ENCODE measurements around the gene KCNB1. TPM values are rescaled to one million over a fixed set of nuclear protein-coding genes. Genes with fewer than 3 reads are reported as not detected.

The KCNB1 gene
- total RNA-seq, 1 donor from 2014 or later = not detected

DNA sequence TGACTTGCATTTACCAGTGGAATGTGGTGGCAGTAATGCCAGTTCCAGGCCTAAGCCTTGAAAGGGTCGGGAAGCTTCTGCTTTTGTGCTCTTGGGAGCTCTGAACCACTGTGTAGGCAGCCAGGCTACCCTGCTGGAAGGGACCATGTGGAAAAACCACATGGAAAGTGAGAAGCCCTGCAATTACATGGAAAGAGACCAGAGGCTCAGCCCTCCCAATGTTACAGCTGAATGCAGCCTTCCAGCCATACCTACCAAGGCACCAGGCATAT, 14.9 kb upstream of the KCNB1 start:
- Histone ChIP-seq H3K4me3 (ENCODE audit: low read depth, low read length) (no peak overlapping the region), H3K27me3 (ENCODE audit: control insufficient read depth, insufficient read depth, low read length) (peaks cover 2% of the 10 kb centered on the region), H3K36me3 (ENCODE audit: control insufficient read depth, insufficient read depth, low read length) (no peaks in the 10 kb centered on the region)
- TF ChIP-seq, protein P1, sequence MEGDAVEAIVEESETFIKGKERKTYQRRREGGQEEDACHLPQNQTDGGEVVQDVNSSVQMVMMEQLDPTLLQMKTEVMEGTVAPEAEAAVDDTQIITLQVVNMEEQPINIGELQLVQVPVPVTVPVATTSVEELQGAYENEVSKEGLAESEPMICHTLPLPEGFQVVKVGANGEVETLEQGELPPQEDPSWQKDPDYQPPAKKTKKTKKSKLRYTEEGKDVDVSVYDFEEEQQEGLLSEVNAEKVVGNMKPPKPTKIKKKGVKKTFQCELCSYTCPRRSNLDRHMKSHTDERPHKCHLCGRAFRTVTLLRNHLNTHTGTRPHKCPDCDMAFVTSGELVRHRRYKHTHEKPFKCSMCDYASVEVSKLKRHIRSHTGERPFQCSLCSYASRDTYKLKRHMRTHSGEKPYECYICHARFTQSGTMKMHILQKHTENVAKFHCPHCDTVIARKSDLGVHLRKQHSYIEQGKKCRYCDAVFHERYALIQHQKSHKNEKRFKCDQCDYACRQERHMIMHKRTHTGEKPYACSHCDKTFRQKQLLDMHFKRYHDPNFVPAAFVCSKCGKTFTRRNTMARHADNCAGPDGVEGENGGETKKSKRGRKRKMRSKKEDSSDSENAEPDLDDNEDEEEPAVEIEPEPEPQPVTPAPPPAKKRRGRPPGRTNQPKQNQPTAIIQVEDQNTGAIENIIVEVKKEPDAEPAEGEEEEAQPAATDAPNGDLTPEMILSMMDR (IDR thresholded peaks at IDR 0.05; ENCODE audit: insufficient read depth, low read length, severe bottlenecking) = no peak
- DNase-seq (ENCODE audit: low read depth) (no peak), FAIRE-seq (no peak)

DNA sequence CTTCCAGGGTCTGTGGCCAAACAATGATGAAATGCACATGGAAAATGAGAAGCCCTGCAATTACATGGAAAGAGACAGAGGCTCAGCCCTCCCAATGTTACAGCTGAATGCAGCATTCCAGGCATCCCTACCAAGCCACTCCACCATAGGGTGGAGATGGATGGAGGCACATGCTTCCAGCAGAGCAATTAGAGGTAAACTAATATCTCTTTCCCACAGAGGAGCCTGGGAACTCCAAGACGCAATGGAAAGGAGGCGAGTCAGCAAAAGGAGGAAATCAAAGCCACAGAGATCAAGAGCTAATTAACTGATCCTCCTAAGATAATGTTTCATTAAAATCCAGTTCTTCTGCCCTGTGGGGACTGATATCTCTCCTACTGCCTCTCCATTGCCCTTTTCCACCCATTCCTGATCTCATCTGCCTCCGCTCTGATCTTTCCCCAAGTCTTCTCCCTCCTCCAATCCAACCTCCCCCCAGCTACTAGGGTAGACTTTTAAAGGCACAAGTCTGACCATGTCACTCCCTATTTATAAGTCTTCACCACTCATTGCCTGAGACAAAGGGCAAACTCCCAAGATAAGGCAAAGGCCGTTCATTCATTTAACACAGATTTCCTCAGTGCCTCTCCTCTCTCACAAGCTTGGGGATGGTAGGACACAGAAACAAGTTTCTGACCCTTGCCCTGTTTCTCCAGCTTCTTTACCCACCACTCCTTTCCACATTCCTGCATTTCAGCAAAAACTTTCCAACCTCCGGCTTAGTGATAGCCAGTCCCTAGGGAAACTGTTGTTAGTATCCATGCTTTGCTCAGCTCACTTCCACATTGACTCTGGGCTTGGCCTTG, 14.3 kb upstream of the KCNB1 start:
- TF ChIP-seq, protein P1 (IDR thresholded peaks at IDR 0.05; ENCODE audit: insufficient read depth, low read length, severe bottlenecking) = no peak
- FAIRE-seq (no peak), DNase-seq (ENCODE audit: low read depth) (no peak)
- no peaks in the 10 kb centered on the region for H3K36me3 ChIP-seq (ENCODE audit: control insufficient read depth, insufficient read depth, low read length)
- no peak overlapping the region for H3K4me3 ChIP-seq (ENCODE audit: low read depth, low read length)
- peaks cover 2% of the 10 kb centered on the region for H3K27me3 ChIP-seq (ENCODE audit: control insufficient read depth, insufficient read depth, low read length)

DNA sequence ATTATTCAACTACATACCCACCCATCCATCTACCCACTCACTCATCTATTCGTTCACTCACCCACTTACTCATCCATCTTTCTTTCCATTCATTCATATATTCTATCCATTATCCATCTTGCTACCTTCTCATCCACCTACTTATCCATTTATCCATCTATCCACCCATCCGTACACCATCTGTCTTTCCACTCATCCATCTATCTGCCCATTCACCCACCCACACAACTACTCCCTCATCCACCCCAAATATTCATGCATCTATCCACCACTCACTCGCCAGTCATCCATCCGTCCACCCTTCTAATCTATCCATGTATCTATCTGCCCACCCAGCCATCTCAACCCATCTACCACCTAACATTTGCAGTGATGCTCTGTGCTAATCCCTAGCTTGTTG, 13.6 kb upstream of the KCNB1 start:
- DNase-seq (ENCODE audit: low read depth) (no peak), FAIRE-seq (no peak)
- H3K4me3 ChIP-seq (ENCODE audit: low read depth, low read length) = no peak overlapping the region
- TF ChIP-seq, protein P1 (IDR thresholded peaks at IDR 0.05; ENCODE audit: insufficient read depth, low read length, severe bottlenecking) = no peak
- no peaks in the 10 kb centered on the region for H3K36me3 ChIP-seq (ENCODE audit: control insufficient read depth, insufficient read depth, low read length)
- H3K27me3 ChIP-seq (ENCODE audit: control insufficient read depth, insufficient read depth, low read length) = peaks cover 2% of the 10 kb centered on the region

DNA sequence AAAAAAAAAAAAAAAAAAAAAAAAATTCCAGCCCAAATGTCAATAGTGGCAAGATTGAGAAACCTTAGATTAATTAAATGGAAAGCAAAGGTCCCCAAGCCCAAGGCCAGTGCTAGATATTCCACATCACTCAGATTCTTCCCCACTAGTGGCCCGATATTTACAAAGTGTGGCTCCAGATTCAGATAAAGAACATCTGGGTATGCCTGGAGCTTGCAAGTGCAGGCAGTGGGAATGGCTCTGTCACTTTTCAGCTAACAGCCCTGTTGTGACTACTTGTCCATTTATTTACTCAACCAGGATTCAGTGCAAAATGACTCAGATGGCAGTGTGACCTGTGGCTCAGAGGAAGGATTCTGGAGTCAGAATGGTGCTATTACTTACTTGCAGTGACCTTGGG, 8.2 kb upstream of the KCNB1 start:
- H3K36me3 ChIP-seq (ENCODE audit: control insufficient read depth, insufficient read depth, low read length) = no peaks in the 10 kb centered on the region
- DNase-seq (ENCODE audit: low read depth) (peak; percentile 5), FAIRE-seq (no peak)
- peaks cover 2% of the 10 kb centered on the region for H3K27me3 ChIP-seq (ENCODE audit: control insufficient read depth, insufficient read depth, low read length)
- H3K4me3 ChIP-seq (ENCODE audit: low read depth, low read length) = no peak overlapping the region
- TF ChIP-seq, protein P1 (IDR thresholded peaks at IDR 0.05; ENCODE audit: insufficient read depth, low read length, severe bottlenecking) = no peak

DNA sequence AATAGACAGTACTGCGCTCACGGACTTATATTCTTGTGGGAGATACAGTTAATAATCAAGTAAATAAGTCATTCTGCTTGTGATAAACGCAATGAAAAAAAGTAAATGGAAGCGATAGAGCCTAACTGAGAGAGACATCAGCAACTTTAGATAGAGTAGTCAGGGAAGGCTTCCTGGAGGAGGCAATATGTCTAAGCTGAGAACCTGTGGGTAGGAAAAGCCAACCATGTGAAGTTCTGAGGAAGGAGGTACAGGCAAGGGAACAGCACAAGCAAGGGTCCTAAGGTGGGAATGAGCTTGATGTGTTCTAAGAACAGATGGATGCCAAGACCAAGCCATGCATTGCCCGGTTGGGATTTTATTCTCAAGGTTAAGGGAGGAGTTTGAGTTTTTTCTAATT, 7.2 kb upstream of the KCNB1 start:
- DNase-seq (ENCODE audit: low read depth) (no peak), FAIRE-seq (no peak)
- TF ChIP-seq, protein P1 (IDR thresholded peaks at IDR 0.05; ENCODE audit: insufficient read depth, low read length, severe bottlenecking) = no peak
- Histone ChIP-seq H3K36me3 (ENCODE audit: control insufficient read depth, insufficient read depth, low read length) (no peaks in the 10 kb centered on the region), H3K27me3 (ENCODE audit: control insufficient read depth, insufficient read depth, low read length) (peaks cover 2% of the 10 kb centered on the region), H3K4me3 (ENCODE audit: low read depth, low read length) (no peak overlapping the region)

DNA sequence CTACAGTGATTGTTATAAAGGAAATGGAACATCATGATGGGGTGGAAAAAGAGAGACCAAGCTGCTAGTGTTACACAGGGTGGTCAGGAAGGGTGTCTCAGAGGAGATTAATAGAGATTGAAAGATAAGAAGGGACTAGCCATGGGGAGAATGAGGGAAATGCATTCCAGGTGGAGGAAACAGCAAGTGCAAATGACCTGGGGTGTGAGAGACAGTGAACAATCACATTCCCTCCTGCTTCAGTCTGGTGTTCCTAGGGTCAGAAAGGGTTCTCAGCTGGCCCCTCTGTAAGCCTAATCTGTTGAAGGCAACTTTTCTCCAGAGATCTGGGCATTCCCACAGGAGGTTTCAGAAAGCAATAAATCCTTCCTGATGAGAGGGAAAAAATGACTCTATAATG, 3.6 kb upstream of the KCNB1 start:
- Histone ChIP-seq H3K36me3 (ENCODE audit: control insufficient read depth, insufficient read depth, low read length) (no peaks in the 10 kb centered on the region), H3K27me3 (ENCODE audit: control insufficient read depth, insufficient read depth, low read length) (peaks cover 4% of the 10 kb centered on the region)

More for the DNA sequence above, 3.6 kb upstream of the KCNB1 start:
- TF ChIP-seq, protein P1 (IDR thresholded peaks at IDR 0.05; ENCODE audit: insufficient read depth, low read length, severe bottlenecking) = no peak
- no peak for DNase-seq (ENCODE audit: low read depth)
- H3K4me3 ChIP-seq (ENCODE audit: low read depth, low read length) = no peak overlapping the region
- no peak for FAIRE-seq

Data from bronchial epithelial cell (primary cell).